OCI-M1 (cell line): Measurements from ENCODE around the gene NTRK2.

Source experiments
- DNase-seq: peaks from one replicate; lab custom pipeline; 2025; lab: John Stamatoyannopoulos, UW

The NTRK2 gene

DNA sequence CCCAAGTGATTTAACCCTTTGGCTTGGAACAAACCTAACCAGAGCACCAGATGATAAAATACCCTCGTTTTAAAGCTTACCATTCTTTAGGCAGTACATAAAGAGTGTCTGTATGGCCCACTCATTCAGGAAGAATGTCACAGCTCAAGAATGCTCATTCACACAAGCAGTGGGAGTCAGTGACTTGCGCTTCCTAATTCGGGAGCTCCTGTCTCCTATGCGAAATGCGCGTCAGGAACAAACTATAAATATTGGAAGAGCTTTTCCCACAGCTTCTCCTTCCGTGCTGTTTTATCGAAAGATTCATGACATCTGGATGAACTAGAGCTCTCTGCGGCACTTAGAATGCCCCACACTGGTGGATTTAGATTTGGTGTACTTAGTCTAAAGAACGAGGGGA, 66.6 kb downstream of the NTRK2 start:
- no peak for DNase-seq

DNA sequence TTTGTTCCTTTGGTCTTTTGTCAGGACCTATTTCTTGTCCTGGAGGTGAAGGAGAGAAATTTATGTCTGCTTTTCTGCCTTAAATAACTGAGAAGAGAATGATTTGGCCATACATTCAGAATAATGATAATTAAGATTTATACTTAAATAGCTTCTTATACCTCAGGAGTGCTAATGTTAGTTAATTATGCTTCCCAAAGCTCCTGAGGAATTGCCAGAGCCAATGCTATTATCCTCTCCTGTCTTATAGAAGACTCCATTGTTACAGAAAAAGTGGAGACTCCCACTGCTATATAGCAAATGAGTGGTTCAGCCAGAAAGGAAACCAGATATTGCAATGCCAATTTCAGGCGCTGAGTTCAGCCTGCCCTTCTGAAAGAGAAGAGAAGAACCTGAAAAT, 67.0 kb downstream of the NTRK2 start:
- DNase-seq: no peak

DNA sequence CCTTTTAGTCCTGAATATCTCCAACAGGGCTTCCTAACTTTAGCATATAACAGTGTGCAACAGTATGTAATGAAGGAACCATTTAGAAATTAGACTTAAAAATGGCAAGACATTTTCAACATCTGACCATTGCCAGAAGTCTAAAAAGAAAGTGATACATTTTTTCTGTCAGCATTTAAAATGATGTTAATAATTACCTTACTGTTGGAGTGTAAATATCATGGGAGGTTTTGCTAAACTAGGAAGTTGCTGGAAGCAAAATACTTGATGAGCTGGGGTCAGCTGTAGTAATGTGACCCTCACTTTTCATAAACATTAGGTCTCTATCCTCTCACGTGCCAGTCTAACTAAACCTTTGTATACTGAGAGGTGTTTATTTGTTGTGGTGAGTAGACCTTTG, 68.8 kb downstream of the NTRK2 start:
- DNase-seq: no peak

DNA sequence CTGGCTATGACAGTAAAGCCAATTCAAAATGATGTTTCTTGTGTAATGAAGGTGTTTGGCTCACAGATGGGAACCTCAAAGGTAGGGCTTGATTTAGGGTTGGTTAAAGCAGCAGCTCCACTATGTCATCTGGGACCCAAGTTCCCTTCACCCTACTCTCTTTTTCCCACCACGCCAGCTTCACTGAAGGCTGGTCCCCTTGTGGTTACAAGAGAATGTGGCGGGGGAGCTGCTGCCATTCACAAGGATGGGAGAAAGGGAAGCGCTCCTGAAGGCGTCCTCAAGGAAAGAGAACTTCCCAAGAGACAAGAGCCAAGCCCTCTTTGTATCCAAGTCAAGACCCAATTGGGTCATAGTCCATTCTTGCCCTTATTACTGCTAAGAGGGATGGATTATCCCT, 72.7 kb downstream of the NTRK2 start:
- no peak for DNase-seq

DNA sequence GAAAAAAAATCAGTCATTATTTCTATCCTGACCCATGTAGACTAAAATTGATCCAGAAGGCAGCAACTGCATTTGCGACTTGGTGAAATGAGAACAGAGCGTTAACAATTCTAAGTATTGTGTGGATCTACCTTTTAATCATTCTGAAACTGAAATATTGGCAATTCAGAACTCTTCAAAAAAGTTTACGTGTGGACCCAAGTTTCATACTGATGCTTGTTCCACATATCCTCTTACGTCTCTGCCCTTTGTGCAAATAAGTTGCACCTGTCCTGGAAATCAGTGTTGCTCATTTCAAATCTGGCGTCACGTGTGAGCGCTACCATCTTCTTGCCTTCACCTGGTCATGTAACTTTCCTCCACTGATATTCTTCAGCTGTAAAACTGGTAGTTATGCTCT, 74.7 kb downstream of the NTRK2 start:
- DNase-seq: no peak

DNA sequence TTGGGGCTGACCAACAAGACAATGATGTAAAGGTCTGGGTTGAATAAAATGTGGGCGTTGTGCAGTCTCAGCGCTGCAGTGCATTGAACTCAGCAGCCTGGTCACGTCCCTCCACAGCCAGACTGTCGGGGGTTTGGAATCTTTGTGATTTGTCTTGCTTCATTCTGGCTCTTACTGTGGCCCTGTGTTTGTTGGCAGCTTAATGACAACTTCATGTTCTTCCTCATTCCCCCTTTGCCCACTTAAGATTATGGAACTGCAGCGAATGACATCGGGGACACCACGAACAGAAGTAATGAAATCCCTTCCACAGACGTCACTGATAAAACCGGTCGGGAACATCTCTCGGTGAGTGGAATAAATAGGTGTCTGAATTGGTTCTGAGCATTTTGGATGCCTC, 75.2 kb downstream of the NTRK2 start:
- no peak for DNase-seq

DNA sequence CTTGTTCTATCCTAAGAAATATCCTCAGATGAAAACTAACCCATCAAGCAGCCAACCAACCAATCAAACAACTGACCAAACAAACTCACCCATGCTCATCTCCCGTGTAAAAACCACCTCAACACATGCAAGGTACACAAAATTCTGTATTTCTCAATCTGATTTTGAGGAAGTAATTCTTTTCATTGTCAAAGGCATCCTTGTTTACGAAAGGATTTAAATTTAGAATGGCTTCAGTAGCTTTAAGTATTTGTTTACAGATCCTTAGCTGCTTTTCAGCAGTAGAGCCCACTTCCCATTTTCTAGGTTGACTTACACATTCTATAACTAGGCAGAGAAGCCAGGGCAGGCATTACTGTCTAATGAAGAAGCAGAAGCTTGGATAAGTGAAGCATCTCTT, 78.6 kb downstream of the NTRK2 start:
- DNase-seq: no peak

DNA sequence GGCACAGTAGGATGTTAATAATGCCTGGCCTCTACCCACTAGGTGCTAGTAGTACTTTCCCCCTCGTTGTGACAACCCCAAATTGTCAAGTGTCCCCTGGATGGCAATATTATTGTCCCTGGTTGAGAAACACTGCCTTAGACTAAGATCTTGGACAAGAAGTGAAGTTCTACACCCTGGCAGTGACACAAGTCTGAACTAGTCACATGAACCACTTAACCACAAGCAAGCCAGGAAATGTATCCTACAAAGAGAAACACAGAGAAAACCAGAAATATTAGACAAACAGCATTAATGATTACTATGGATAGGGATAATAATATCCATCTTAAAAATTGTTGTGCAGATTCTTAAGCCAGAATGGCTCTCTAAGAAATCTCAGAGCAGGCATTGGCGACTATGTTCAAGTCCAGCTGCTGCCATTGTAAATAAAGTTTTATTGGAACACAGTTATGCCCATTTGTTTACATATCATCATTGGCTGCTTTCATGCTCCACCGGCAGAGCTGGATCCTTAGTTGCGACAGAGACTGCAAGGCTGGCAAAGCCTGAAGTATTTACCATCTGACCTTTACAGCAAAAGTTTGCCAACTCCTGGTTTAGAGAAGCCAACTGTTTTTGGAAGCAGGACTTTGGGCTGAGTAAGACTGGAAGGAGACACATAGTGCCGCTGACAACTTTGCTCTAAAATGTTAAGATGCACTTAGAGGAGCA, 80.8 kb downstream of the NTRK2 start:
- no peak for DNase-seq

DNA sequence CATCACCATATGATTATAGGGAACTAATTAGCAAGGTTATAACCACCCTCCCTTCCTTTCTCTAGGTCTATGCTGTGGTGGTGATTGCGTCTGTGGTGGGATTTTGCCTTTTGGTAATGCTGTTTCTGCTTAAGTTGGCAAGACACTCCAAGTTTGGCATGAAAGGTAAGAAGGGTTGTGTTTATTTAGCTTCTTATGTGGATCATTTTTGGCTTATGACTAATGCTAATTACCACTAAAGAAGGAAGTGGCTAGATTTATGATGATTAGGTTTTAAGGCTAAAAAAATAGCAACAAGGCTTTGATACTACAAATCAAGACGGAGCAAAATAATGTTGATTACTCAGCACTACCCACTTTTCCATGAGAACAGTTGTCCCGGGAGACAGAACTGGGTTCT, 82.4 kb downstream of the NTRK2 start:
- DNase-seq: no peak

DNA sequence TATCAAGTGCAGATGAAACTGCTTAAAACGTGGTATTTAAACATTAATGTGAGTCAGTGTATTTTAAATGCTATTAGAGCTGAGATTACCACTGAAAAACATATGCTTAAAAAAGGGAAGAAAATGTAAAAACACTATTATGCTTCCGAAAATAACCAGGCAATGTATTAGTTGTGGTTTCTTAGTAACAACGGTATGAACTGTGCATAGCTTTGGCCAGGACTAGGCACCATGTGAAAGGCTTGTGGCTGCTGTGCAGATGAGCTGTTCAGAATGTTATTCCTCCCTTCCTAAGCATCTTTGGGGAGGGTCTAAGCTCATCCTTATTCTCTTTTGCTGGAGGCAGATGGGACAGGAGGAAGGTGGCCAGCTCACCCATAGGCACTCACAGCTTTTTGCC, 84.9 kb downstream of the NTRK2 start:
- DNase-seq: no peak

DNA sequence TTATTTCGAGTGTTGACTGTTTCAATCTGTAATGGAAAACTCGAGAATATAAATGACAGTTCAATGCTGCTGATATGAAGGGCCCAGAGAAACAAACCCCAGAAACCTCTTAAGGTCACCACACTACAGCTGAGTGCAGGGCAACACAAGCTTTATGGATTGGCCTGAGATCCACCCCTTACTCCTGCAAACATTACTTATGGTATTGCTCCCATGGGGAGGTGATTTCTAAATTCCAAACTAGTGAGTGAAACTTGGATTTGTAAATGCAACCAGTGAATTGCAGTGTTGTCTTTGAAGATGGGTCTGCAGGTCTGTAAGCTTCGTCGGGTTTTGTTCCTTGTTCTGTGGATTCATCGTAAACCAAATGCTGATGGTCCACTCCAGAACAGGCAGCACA, 85.4 kb downstream of the NTRK2 start:
- DNase-seq: no peak

DNA sequence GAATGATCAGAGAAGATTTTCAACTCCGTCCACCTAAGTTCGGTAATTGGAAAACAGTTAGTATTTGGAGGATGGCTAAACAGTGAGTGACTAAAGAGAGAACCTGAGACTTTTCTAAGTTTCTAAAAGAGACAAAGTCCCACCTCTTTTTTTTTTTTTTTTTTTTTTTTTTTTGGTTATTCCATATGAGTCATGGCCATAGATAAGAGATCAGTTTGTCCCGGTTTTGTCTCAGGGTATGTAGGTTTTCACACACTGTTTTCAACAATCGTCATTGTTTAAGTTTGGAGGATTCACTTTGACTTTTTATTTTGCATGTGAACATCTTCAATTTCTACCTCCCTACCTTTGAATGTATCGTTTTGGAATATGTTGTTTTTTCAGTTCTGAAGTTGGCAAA, 85.9 kb downstream of the NTRK2 start:
- no peak for DNase-seq

DNA sequence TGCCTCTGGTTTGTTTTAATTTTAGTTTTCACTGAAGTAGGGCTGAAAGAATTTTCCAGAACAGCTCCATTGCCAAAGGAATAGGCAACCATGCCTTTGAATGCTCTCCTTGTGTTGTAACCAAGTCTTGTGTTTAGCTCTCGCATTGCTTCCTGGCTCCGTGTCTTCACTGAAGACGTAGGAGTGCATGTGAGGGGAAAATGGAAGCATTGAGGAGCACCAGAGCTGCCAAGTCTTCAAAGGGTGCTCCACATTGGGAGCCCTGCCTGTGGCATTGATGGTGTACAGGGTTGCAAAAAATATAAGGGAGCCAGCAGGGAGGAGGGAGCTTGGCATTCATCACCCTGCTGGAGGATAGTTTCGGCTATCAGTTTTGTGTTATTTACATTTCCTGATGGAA, 86.6 kb downstream of the NTRK2 start:
- DNase-seq: no peak

DNA sequence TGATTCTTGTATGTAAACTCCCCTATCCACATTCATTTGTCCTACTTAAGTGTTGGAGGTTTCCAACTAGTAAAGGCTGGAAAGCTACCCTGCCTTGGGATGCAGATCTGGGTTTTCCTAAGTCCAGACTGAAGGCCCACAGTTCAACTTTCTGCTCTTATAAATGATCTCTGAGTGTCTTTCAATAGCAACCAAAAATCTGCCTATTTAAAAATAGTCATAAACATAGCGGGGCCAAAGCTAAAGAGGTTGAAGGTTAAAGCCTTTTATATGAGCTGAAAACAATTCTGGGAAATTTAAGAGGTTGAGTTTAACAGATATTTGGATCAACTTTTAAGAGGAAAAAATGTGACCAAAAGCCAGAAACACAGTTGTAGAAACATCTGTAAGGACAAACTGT, 87.2 kb downstream of the NTRK2 start:
- DNase-seq: no peak

DNA sequence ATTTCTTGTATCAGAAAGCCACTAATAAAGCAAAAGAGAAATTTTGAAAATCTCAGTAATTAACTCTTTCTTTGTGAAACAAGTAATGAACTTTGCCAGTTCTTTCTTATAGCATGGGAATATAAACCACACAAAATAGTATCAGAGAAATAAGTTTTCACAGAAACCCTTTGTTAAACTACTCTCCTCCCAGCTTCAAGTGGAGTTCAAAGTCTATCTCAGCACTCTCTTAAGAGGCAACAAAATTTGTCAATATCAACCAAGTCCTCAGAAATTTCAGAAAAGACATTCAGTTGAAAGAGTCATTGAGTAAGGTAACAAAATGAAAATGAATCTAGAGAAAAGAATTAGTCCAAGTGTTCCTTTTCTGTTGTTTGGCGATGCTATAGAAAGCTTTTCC, 89.3 kb downstream of the NTRK2 start:
- DNase-seq: no peak

DNA sequence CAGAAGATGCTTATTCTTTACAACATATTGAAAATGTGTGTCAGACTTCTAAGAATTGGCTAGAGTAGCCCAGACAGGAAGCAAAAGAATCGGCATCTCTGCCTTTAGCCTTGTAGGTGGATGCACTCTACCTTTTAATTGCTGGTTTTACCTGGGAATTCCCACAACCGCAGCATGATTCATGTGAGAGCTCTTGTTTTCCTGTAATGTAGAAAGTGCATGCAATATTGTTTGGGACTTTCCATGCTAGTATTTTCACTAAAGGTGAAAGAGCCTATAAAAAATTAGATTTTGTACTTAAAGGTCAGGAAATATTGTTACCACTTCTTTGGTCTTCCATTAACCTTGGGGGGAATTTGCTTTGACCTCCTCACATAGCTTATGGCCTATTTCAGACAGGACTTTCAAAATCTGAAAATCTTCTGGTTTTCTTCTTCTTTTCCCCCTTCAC, 89.8 kb downstream of the NTRK2 start:
- no peak for DNase-seq

DNA sequence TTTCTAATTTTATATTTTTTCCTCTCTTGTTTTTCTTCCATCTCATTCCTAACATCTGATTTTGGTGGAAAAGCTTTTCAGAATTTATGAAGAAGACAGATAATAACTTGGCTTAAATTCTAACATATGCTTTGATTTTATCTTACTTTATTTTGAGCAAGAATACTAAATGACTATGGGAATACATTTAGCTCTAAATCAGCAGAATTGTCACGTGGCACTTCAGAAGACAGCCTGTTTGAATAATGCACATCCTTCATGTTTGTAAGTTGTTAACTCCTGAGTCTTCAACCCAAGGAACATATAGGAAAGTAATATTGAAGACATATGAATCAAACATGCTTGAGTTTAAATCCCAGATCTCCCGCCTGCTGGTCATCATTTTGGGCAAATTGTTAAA, 90.3 kb downstream of the NTRK2 start:
- DNase-seq: no peak

DNA sequence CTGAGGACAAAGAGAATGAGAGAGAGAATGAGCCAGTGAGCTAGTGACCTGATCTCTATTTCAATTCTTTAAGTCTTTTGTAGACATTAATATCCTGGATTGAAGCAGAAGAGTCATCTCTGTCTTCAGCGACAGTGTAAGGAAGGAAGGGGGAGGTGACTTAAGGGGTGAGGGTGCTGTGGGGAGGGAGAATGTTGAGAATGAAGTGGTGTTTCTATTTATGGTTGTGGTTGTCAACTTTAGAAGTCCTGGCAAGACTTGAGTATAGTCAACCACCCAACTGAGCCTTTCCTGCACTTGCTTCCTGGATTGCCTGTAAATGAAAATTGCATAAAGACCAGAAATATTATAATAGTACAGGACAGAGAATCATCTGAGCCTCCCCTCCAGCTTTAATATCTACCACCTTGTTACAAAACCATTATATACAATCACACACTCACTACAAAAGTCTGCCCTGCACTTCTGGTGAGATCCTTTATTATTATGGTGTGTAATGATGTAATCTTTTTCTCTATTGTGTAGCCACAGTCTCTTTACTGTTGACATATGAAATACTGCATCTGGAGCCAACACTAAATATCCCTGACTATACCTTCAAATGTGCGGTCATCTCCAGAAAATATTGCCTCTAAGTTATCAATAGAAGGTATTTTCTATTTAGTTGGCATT, 91.7 kb downstream of the NTRK2 start:
- no peak for DNase-seq

DNA sequence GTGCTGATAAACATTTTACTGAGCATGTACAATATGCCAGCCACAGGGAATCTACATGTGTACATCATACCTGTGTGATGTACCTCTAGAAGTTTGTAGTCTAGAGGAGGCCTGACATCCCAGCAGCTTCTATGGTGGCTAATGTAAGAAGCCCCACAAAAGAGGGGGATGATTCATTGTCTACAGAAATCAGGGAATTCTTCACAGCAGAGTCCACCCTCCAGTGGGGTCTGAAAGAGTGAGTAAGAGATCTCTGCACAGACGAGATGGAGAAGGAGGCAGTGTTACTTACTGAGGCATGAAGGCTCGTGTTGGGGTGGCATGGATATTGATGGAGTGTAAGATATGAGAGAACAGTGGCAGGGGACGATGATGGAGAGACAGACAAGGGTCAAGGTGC, 103.0 kb downstream of the NTRK2 start:
- no peak for DNase-seq

DNA sequence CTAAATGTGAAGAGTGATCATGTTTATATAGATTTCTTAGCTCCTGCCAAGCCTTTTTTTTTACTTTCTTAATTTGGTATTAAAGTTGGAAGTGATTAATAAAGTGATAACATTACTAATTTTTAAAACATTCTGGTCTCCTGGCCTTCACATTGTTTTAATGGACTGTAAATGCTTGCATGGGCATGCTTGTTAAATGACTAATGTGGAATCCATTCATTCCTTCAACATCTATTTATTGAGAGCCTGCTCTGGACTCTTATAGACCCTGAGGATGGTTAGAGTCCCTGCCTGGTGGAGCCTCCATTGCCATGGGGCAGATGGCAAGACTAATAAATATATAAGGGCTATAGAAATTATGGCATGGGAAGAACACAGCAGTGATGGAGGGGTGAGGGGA, 103.5 kb downstream of the NTRK2 start:
- DNase-seq: no peak

DNA sequence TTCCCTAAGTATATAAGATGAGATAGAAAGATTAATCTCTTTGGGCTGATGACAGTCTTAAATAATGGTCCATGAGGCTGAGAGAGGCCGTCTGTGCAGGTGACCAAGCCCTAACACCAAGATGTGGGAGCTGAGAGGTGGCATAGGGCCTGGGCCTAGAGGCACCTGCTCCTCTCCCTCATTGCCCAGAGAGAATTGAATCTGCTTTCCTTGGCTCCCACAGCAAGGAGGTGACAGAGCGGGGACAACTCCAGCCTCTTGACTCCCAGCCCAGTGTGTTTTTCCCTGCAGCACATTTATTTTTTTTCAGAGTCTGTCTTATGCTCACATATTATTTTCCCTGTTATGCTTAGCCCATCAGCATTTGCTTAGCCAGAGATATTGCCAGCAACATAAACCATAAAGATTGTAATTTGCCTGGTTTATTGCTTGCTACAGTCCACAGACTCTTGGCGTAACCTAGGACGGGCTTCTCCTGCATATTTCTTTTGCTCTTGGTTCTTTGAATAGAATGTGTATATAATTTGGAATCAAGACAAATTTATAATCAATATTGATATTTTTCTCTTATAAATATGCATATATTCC, 105.6 kb downstream of the NTRK2 start:
- no peak for DNase-seq

DNA sequence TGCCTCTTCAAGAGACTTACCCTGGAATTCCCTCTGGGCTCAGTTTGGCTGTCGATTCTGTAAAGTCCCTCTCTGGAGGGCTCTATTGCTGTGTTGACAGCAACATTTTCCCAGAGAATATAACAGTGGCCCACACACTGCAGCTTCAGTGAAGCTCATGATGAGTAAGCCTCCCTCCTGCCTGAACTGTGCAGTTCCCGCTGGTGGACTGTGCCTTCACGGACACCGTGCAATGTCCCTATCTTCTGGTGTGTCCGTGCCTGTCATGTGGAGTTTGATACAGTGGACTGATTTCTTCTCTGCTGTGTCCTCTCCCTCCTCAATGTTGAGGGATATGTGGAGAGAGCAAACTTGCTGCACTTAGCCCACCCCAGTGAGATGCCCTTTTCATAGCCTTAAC, 109.0 kb downstream of the NTRK2 start:
- no peak for DNase-seq

DNA sequence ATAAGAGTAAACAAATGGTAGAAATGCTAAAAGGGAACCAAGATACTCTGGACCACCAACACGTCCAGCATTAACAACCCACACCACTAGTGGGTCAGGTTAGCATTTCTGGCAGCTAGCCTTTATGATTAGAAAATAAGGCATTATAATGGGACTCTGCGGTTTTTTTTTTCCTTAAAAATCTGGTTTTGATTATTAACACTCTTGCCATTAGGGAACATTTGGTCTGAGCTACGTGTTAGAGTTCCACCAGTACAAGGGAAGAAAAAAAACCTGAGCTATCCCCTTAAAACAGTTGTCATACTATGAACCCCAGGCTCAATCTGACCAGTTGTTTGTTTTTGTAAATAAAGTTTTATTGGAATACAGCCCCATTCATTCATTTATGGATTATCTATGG, 110.4 kb downstream of the NTRK2 start:
- DNase-seq: no peak

DNA sequence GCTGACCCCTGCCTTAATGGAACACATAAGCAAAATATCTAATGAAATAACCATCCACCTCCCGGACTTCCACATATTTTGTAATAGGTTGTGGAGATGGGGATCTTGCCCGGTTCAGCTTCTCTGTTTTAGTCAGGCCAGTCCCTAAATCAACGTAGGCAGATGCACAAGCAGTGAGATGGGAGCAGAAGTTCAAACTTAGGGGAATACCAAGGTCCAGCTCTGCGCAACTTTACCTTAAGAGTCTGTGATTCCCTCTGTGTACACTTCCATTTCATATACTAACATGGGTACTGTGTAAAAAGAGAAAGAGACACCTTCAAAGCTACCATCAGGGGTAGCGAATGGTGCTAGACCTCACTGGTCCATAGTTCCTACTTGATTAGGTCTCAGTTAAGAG, 110.9 kb downstream of the NTRK2 start:
- no peak for DNase-seq
